IPS DF 19.7 (cell line): ENCODE data around the gene ACAP2.
"Not testable (repeated sequence)": the region's sequence is repeated elsewhere in the genome, so short reads cannot be mapped to it uniquely, and the experiment has no call there.

Source experiments
- DNase-seq: peaks from one replicate; pipeline ENCODE4 v3.0.0-alpha.2; 2013; ENCODE audit warnings: low read depth, low spot score

Gene ACAP2

DNA sequence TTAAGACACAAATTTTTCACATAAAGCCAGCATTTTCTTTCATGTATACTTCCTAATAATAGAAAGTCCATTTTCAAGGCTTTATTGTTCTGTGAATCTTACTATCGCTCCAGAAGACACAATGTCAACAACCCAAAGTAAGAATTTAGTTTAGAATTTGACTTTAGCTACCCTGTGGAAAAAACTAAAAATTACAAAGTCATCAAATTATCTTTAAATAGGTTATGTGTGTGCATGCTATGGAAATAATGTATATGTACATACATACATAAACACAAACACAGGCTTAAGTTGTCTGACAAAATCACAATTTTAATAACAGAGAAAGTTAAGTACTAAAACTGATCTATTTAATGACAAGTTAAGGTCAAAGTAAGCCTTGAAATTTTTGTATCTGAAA lies 151.7 kb downstream of the ACAP2 start:
- DNase-seq = no peak

- DNase-seq = not testable (repeated sequence)
These were observed 152.2 kb downstream of the ACAP2 start for GRCh38 chr3:195290643-195291042.

DNA sequence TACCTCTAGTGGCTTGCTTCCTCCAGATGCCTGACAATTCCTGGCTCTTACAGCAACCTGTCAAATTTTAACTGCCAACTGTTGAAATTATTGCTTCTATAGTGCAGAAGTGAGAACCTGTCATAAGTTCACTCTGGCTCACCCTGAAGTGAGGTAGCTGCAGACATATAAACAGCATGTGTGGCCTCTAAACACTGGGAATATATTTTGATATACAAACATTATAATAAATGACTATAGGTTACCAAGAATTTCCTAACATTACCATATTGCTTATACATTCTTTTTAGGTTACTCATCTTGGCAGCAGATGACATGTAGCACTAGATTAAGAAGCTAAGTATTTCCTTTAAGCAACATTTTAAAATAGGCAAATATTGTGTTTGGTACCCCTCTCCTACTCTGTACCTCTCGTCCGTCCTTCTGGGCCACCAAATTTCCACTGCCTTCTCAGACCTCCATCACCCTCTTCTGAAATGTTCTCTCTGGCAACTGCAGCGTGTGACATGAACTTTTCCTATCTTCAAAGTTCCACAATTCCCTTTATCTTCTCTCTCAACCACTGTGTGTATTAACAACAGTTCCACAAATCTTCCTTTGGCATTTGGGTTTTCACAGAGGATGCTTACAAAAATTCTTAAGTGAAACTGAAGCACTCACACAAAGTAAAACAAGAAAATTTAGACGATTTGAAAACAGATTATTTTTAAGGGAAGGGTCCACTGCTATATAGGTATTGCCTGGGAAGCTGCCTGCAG lies 156.5 kb downstream of the ACAP2 start:
- DNase-seq = no peak

- DNase-seq = no peak
These were observed 157.4 kb downstream of the ACAP2 start for GRCh38 chr3:195285372-195285771.

DNA sequence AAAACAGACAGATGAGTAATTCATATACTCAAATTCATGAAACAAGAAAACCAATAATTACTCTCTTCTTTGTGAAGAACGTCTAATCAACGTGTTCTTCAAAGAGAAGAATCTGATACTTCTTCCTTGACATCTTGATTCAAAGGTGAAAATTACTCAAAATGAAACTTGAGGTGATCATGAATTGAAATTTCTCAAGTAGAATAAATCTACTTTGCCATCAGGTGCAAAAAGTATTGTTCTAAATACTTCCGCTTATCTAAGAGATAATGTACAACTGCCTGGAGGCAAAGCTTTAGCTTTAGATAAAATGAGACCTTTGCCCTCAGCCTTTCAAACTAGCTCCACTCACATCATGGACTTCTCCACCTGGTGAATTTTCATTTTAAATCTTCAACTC lies 158.0 kb downstream of the ACAP2 start:
- DNase-seq = no peak

- DNase-seq = no peak
These were observed 159.9 kb downstream of the ACAP2 start for GRCh38 chr3:195282961-195283360.

- no peak for DNase-seq
These were observed 168.4 kb downstream of the ACAP2 start for GRCh38 chr3:195274259-195274966.

- no peak for DNase-seq
These were observed 171.2 kb downstream of the ACAP2 start for GRCh38 chr3:195271410-195272243.

DNA sequence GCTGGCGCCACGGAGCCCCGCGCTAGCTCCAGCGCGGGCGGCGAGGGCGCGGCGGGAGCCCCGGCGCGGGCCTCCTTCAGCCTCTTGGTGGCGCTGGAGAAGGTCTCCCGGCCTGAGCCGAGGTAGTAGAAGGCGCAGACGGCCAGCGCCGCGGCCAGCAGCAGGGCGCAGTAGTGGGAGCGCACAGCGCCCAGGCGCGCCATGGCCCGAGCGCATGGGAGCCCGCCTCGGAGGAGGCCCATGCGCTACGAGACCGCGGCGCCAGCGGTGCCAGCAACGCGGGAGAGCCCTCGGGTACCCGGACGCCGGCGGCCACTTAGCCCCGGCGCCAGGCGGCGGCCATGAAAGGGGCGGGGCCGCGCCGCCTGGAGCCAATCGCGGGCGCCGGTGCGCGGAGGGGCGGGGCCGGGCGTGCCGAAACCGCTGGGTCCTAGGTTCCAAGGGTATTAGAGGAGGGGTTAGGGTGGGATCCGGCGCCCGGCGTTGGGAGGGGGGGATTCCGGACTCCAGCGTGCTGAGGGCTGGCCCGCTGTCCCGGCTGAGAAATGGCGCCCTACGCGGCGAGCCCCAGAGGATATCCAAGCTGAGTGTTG lies 171.9 kb downstream of the ACAP2 start, which contains the start of gene XXYLT1:
Gene XXYLT1 (minus strand): TSS at position 343 of the 593 bp plus-strand sequence. CDS start 101 bp downstream, at position 242.
- DNase-seq = no peak

DNA sequence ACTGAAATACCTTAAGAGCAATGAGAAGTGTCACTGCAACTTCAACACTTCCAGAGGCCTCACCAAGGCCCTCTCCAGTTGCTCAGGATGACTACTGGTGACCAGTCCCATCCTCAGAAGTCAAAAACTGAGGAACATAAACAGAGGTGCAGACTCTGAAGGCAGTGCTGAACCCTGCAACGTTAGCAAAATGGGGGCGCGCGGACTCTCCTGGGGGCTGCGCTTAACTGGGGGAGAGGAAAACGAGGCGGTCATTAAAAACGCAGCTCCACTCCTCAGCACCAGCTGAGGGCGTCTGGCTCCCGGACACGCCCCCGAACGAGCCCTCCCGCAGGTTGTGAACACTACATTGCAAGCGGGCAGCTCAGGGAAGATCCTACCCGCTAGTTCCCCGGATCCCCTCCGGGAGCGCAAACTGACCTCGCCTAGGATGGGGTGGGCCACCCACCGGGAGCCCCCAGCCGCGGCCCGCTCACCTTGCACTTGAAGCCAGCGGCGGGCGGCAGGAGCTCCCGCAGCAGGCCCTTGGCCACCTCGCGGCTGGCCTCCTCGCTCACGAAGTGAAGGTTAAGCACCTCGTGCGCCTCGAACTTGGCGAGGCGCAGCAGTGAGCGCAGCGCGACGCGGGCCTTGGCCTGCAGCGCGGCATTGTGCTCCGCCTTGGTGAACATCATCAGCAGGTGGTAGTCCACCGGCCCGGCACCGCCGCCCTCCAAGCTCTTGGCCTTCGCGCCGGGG lies 172.6 kb downstream of the ACAP2 start:
- no peak for DNase-seq

DNA sequence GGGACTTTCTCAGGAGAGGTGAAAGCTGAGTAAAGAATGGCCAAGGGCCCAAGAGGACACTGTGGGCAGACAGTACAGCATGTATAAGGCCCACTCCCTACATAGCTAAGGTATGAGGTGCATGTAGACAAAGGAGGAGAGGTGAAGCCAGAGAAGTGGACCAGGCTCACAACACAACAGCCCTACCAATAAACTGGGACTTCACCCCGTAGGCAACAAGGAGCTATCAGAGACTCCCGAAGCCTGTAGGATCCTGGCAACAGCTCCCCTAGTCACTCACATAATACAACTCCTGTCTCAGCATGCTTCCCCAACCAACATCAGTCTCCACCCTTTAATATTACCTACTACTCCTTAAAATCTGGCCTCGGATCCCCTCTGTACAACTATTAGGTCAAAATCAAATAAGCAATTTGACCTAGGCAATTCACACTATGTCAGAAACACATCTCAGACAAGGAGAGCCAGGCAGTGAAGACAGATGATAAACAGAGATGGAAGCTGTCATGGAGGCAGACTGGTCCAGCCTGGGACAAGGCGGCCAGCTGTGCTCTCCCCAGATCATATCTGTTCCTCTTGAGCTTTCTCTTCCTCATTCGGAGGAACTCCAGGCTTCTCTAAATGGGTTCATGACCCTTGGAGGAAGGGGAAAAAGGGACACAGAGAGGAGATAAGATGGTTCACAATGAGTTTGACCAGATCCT lies 173.3 kb downstream of the ACAP2 start:
- DNase-seq = no peak

- DNase-seq = no peak
These were observed 174.1 kb downstream of the ACAP2 start for GRCh38 chr3:195268576-195269309.

GRCh38 chr3:195267096-195267495 lies 175.7 kb downstream of the ACAP2 start:
- DNase-seq = no peak

GRCh38 chr3:195266428-195266827 lies 176.4 kb downstream of the ACAP2 start:
- no peak for DNase-seq

- DNase-seq = no peak
These were observed 177.3 kb downstream of the ACAP2 start for GRCh38 chr3:195265363-195265976.

- DNase-seq = no peak
These were observed 178.8 kb downstream of the ACAP2 start for GRCh38 chr3:195263925-195264600.

- DNase-seq = no peak
These were observed 179.5 kb downstream of the ACAP2 start for GRCh38 chr3:195263193-195263924.

DNA sequence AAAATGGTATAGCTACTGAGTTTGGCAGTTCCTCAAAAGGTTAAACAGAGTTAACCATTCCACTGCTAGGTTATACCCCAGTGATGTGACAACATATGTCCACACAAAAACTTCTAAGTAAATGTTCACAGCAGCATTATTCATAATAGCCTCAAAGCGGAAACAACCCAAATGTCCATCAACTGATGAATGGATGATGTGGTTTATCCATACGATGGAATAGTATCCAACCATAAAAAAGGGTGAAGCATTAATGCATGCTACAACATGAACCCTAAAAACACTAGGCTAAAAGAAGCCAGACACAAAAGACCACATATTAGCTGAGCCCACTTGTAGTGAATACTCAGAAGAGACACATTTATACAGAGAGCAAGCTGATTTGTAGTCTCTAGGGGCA lies 180.9 kb downstream of the ACAP2 start:
- no peak for DNase-seq
